HepG2 (cell line): ENCODE measurements around the gene SPG7. TPM values are rescaled to one million over a fixed set of nuclear protein-coding genes. Genes with fewer than 3 reads are reported as not detected.

Experiments used
- HDAC2 ChIP-seq: sonication (generic); formaldehyde crosslinking; IDR thresholded peaks from 2 replicates; pipeline ENCODE4 v1.4.0; 2020; ENCODE audit warnings: missing genetic modification reagents
- HMG20B ChIP-seq: conservative IDR thresholded peaks from 2 replicates; pipeline ENCODE4 v1.6.1; 2016; ENCODE audit warnings: missing genetic modification reagents, missing compliant biosample characterization
- PRMT3 ChIP-seq: sonication (generic); formaldehyde crosslinking; IDR thresholded peaks from 2 replicates; pipeline ENCODE4 v1.8.1; 2022; ENCODE audit warnings: low read depth, mild to moderate bottlenecking, moderate library complexity, missing genetic modification reagents, borderline replicate concordance
- PRPF4 ChIP-seq: fragments of 200-400 bp; formaldehyde crosslinking; IDR thresholded peaks from 2 replicates; pipeline ENCODE4 v1.6.1; 2016; ENCODE audit warnings: low read length, low read depth; ENCODE audit not compliant: poor library complexity, severe bottlenecking
- SP5 ChIP-seq: IDR thresholded peaks from 2 replicates; pipeline ENCODE4 v1.6.1; 2016; ENCODE audit warnings: low read depth, borderline replicate concordance
- SUZ12 ChIP-seq: fragments of 150-350 bp; IDR thresholded peaks from 2 replicates; pipeline ENCODE4 v1.6.1; 2014; ENCODE audit warnings: low read depth, low read length
- THAP9 ChIP-seq: sonication (generic); formaldehyde crosslinking; IDR thresholded peaks from 2 replicates; pipeline ENCODE4; 2020; ENCODE audit warnings: missing genetic modification reagents, mild to moderate bottlenecking, borderline replicate concordance
- YEATS2 ChIP-seq: sonication (generic); formaldehyde crosslinking; IDR thresholded peaks from 2 replicates; pipeline ENCODE4 v1.4.0; 2020; ENCODE audit warnings: missing genetic modification reagents, borderline replicate concordance
- ZBTB38 ChIP-seq: sonication (generic); formaldehyde crosslinking; IDR thresholded peaks from 2 replicates; pipeline ENCODE4 v1.5.1; 2020; ENCODE audit warnings: mild to moderate bottlenecking, missing genetic modification reagents
- ZBTB40 ChIP-seq, 2 experiments: fragments of 450-650 bp in 1 of 2; sonication (generic) in 1 of 2; formaldehyde crosslinking in 1 of 2; IDR thresholded peaks; 2 replicates each; pipeline versions ENCODE4 v1.6.1 to v1.8.0; 2016 to 2022; ENCODE audit warnings: antibody characterized with exemption in 1 of 2, mild to moderate bottlenecking in 1 of 2, missing genetic modification reagents in 1 of 2
- ZEB1 ChIP-seq: IDR thresholded peaks from 2 replicates; pipeline ENCODE4 v1.6.1; 2012; ENCODE audit warnings: mild to moderate bottlenecking, low read depth, inconsistent platforms; ENCODE audit not compliant: insufficient replicate concordance
- ZNF224 ChIP-seq: sonication (generic); formaldehyde crosslinking; IDR thresholded peaks from 2 replicates; pipeline ENCODE4 v1.5.0; 2020; ENCODE audit warnings: mild to moderate bottlenecking, missing genetic modification reagents
- ZNF275 ChIP-seq: sonication (generic); formaldehyde crosslinking; IDR thresholded peaks from 2 replicates; pipeline ENCODE4 v1.8.0; 2022; ENCODE audit warnings: missing genetic modification reagents, mild to moderate bottlenecking, inconsistent platforms, borderline replicate concordance
- ZNF3 ChIP-seq: IDR thresholded peaks from 2 replicates; pipeline ENCODE4 v1.7.0; 2017; ENCODE audit warnings: inconsistent platforms
- polyA plus RNA-seq, 8 experiments: library from polyadenylated mRNA; depleted of rRNA in 3 of 8; stranded (reverse) in 7 of 8; unstranded in 1 of 8; fragments of >200 nt; fragmentation: Illumina TruSeq in 4 of 8; extraction: Trizol in 4 of 8; gene quantifications; 2 replicates each; pipeline versions ENCODE4 v1.2.1 to v1.2.3, GENCODE V29; 2011 to 2016; ENCODE audit warnings: low read depth in 4 of 8, missing spikeins in 1 of 8, mixed read lengths in 1 of 8; ENCODE audit not compliant: insufficient read depth in 1 of 8
- total RNA-seq, 5 experiments: library from RNA; depleted of rRNA; stranded (reverse); fragments of >200 nt; fragmentation: Illumina TruSeq; extraction: Trizol; gene quantifications; 2 replicates each; pipeline ENCODE4 v1.2.3, GENCODE V29; 2016; ENCODE audit warnings: low read depth in 1 of 5

The SPG7 gene
- total and polyA plus RNA-seq, 2 of the 13 experiments (the other 11 are each of a cell fraction or from before 2014, with no cell fraction given): 66.0 to 136 TPM

GRCh38 chr16:89545044-89545830 lies 37.0 kb downstream of the SPG7 start (continued):
- TF ChIP-seq ZBTB40 (IDR thresholded peaks at IDR 0.05): no peak
- peak; percentile 38; the same call in 1 of the 2 replicates for TF ChIP-seq ZBTB40 (CRISPR knock-in tag; IDR thresholded peaks at IDR 0.05)
- no peak for TF ChIP-seq SUZ12
- TF ChIP-seq ZBTB38 (CRISPR knock-in tag): peak; percentile 41
- TF ChIP-seq PRMT3 (CRISPR knock-in tag): no peak
- peak; percentile 36; the same call in 1 of the 2 replicates for TF ChIP-seq SP5 (CRISPR knock-in tag)
- TF ChIP-seq ZNF275 (CRISPR knock-in tag): no peak
- peak; percentile 90; the same call in 1 of the 2 replicates for TF ChIP-seq ZNF224 (CRISPR knock-in tag)
- TF ChIP-seq HDAC2 (CRISPR knock-in tag): peak; percentile 80
- TF ChIP-seq ZNF3 (CRISPR knock-in tag): no peak
- peak; percentile 8; the same call in 1 of the 2 replicates for TF ChIP-seq THAP9 (CRISPR knock-in tag)
- TF ChIP-seq PRPF4: no peak
- TF ChIP-seq HMG20B (CRISPR knock-in tag): no peak
- no peak for TF ChIP-seq YEATS2 (CRISPR knock-in tag)
- TF ChIP-seq ZEB1: peak; percentile 55
